CD14-positive monocyte (primary cell): Measurements from ENCODE around the gene ADAMTS13. TPM values are rescaled to one million over a fixed set of nuclear protein-coding genes. Genes with fewer than 3 reads are reported as not detected.

ENCODE experiments used
- DNase-seq, 3 donors: peaks; one replicate each; pipeline ENCODE4 v3.0.0-alpha.2; 2011 to 2022
- H2AFZ ChIP-seq: 2 replicates; pipeline ENCODE4 v1.6.0; 2012; ENCODE audit warnings: mild to moderate bottlenecking, low read depth, low read length, inconsistent platforms; ENCODE audit not compliant: insufficient read depth, poor library complexity, severe bottlenecking
- H3K27ac ChIP-seq, 2 donors: 1 replicate in 1 of 2; 2 replicates in 1 of 2; pipeline ENCODE4 v1.5.1; 2012 to 2013; ENCODE audit warnings: low read length in 2 of 2, control low read depth in 1 of 2, inconsistent platforms in 1 of 2, low read depth in 1 of 2, mild to moderate bottlenecking in 1 of 2
- H3K27me3 ChIP-seq, 2 donors: one replicate each; pipeline versions ENCODE4 v1.6.0 to v1.6.1; 2011 to 2013; ENCODE audit warnings: low read length in 2 of 2; ENCODE audit not compliant: control insufficient read depth in 2 of 2, insufficient read depth in 2 of 2
- H3K36me3 ChIP-seq, 2 donors: replicated peaks in 1 of 2; 1 replicate in 1 of 2; 2 replicates in 1 of 2; pipeline versions ENCODE4 v1.5.1 to v1.6.1; 2012 to 2013; ENCODE audit warnings: low read length in 2 of 2, control low read depth in 1 of 2, inconsistent platforms in 1 of 2, mild to moderate bottlenecking in 1 of 2; ENCODE audit not compliant: insufficient read depth in 2 of 2, control insufficient read depth in 1 of 2
- H3K4me1 ChIP-seq, 2 donors: 1 replicate in 1 of 2; 2 replicates in 1 of 2; pipeline versions ENCODE4 v1.5.1 to v1.6.1; 2012 to 2013; ENCODE audit warnings: low read length in 2 of 2, control low read depth in 1 of 2, inconsistent platforms in 1 of 2, mild to moderate bottlenecking in 1 of 2, moderate library complexity in 1 of 2; ENCODE audit not compliant: insufficient read depth in 2 of 2, control insufficient read depth in 1 of 2
- H3K4me2 ChIP-seq: replicated peaks from 2 replicates; pipeline ENCODE3; 2012; ENCODE audit warnings: low read length, moderate library complexity, mild to moderate bottlenecking; ENCODE audit not compliant: poor library complexity, severe bottlenecking; ENCODE audit errors: extremely low read depth
- H3K4me3 ChIP-seq, 3 experiments: fragments of 200-600 bp in 1 of 3; sonication (generic) in 1 of 3; replicated peaks in 1 of 3; 1 replicate in 2 of 3; 2 replicates in 1 of 3; pipeline ENCODE4 v1.5.1; 2011 to 2013; ENCODE audit warnings: low read length in 3 of 3, mild to moderate bottlenecking in 3 of 3, control low read depth in 2 of 3, low read depth in 2 of 3, inconsistent platforms in 1 of 3, moderate library complexity in 1 of 3
- H3K79me2 ChIP-seq: 2 replicates; pipeline ENCODE4 v1.6.0; 2012; ENCODE audit warnings: mild to moderate bottlenecking, control low read depth, inconsistent platforms, low read length, moderate library complexity; ENCODE audit not compliant: insufficient read depth
- H3K9ac ChIP-seq: 2 replicates; pipeline ENCODE4 v1.6.0; 2017; ENCODE audit warnings: low read length, mild to moderate bottlenecking; ENCODE audit not compliant: insufficient read depth, poor library complexity, severe bottlenecking
- H3K9me3 ChIP-seq, 2 donors: replicated peaks in 1 of 2; 1 replicate in 1 of 2; 2 replicates in 1 of 2; pipeline versions ENCODE4 v1.5.1 to v1.6.1; 2012 to 2013; ENCODE audit warnings: low read length in 2 of 2, control low read depth in 1 of 2; ENCODE audit not compliant: control insufficient read depth in 1 of 2, insufficient read depth in 1 of 2
- H4K20me1 ChIP-seq: 2 replicates; pipeline ENCODE4 v1.6.0; 2012; ENCODE audit warnings: mild to moderate bottlenecking, low read length, control low read depth, moderate library complexity; ENCODE audit not compliant: insufficient read depth
- H3K27ac Mint-ChIP-seq, 7 donors: one replicate each; pipeline ENCODE4 v1.8.0; 2020; ENCODE audit warnings: mild to moderate bottlenecking in 7 of 7, mixed read lengths in 7 of 7, moderate library complexity in 6 of 7, inconsistent platforms in 2 of 7
- H3K27me3 Mint-ChIP-seq, 3 donors: one replicate each; pipeline ENCODE4 v1.8.0; 2021 to 2022; ENCODE audit warnings: low read depth in 3 of 3, mild to moderate bottlenecking in 3 of 3, mixed read lengths in 3 of 3, moderate library complexity in 3 of 3, inconsistent platforms in 1 of 3
- H3K36me3 Mint-ChIP-seq, 2 donors: one replicate each; pipeline ENCODE4 v1.8.0; 2020; ENCODE audit warnings: mixed read lengths in 2 of 2, inconsistent platforms in 1 of 2, mild to moderate bottlenecking in 1 of 2
- H3K4me1 Mint-ChIP-seq: one replicate; pipeline ENCODE4 v1.8.0; 2020; ENCODE audit warnings: mild to moderate bottlenecking, mixed read lengths
- H3K4me3 Mint-ChIP-seq, 2 donors: one replicate each; pipeline ENCODE4 v1.8.0; 2020; ENCODE audit warnings: mild to moderate bottlenecking in 2 of 2, mixed read lengths in 2 of 2, moderate library complexity in 1 of 2
- H3K9me3 Mint-ChIP-seq, 7 donors: one replicate each; pipeline ENCODE4 v1.8.0; 2020 to 2022; ENCODE audit warnings: mixed read lengths in 7 of 7, mild to moderate bottlenecking in 6 of 7, moderate library complexity in 6 of 7, inconsistent platforms in 2 of 7
- CTCF ChIP-seq: fragments of 200-600 bp; IDR thresholded peaks from one replicate; pipeline ENCODE4 v1.8.0; 2022; ENCODE audit warnings: antibody characterized with exemption, mild to moderate bottlenecking
- WGBS: methylation state at CpG from one replicate; pipeline ENCODE4 v1.1.5; 2013; ENCODE audit warnings: missing lambda C conversion rate; ENCODE audit not compliant: insufficient coverage; 5-methylcytosine and 5-hydroxymethylcytosine counted together
- intact Hi-C, 2 donors: fragments of 100-400 bp; cut with micrococcal nuclease; formaldehyde crosslinking; loops; one replicate each; pipeline versions ENCODE4 v1.15.0 to v1.15.1; 2023
- polyA plus RNA-seq, 3 donors: library from polyadenylated mRNA; depleted of rRNA in 1 of 3; unstranded in 2 of 3; stranded (reverse) in 1 of 3; fragments of 300-500 nt in 2 of 3; fragments of >200 nt in 1 of 3; fragmentation: Illumina TruSeq in 2 of 3; gene quantifications; 1 replicate in 2 of 3; 2 replicates in 1 of 3; pipeline ENCODE4 v1.2.3, GENCODE V29; 2012 to 2021

Gene ADAMTS13
- polyA plus RNA-seq, 3 donors: 0.77 TPM; not detected in 2

- Histone ChIP-seq H3K9me3 (no peaks in the 10 kb centered on the region), H3K79me2 (no peaks in the 10 kb centered on the region), H3K27me3 (no peaks in the 10 kb centered on the region), H3K4me2 (no peak overlapping the region), H4K20me1 (no peaks in the 10 kb centered on the region), H2AFZ (no peak overlapping the region), H3K27ac (no peak overlapping the region), H3K9ac (no peak overlapping the region), H3K4me1 (no peaks in the 10 kb centered on the region), H3K4me3 (no peak overlapping the region), H3K36me3 (no peaks in the 10 kb centered on the region)
- Mint-ChIP-seq H3K36me3 (no peaks in the 10 kb centered on the region), H3K27me3 (peaks cover 0 to 20% (median 10%) of the 10 kb centered on the region in 3 donors), H3K4me3 (no peak overlapping the region), H3K27ac (no peak overlapping the region), H3K9me3 (peaks cover 0 to 3% (median 0%) of the 10 kb centered on the region in 7 donors), H3K4me1 (no peaks in the 10 kb centered on the region)
- intact Hi-C loops: no loop called here
- no peak for TF ChIP-seq CTCF
- DNase-seq: no peak
- WGBS: 54% methylated on average over 13 of the region's 14 CpGs
Observed at GRCh38 chr9:133396952-133397351, 25.2 kb upstream of the ADAMTS13 start.

GRCh38 chr9:133397370-133397769, 24.8 kb upstream of the ADAMTS13 start:
- Histone ChIP-seq H3K36me3 (no peaks in the 10 kb centered on the region), H3K4me1 (no peaks in the 10 kb centered on the region), H3K4me2 (no peak overlapping the region), H3K27me3 (no peaks in the 10 kb centered on the region), H2AFZ (no peak overlapping the region), H3K9me3 (no peaks in the 10 kb centered on the region), H3K9ac (no peak overlapping the region), H4K20me1 (no peaks in the 10 kb centered on the region), H3K27ac (no peak overlapping the region), H3K4me3 (no peak overlapping the region), H3K79me2 (no peaks in the 10 kb centered on the region)
- 83% methylated on average over 5 of the region's 6 CpGs for WGBS
- DNase-seq: no peak
- Mint-ChIP-seq H3K27ac (no peak overlapping the region), H3K4me3 (no peak overlapping the region), H3K9me3 (no peaks in the 10 kb centered on the region), H3K36me3 (no peaks in the 10 kb centered on the region), H3K27me3 (peaks cover 0 to 18% (median 10%) of the 10 kb centered on the region in 3 donors), H3K4me1 (no peaks in the 10 kb centered on the region)
- TF ChIP-seq CTCF: no peak
- intact Hi-C loops: no loop called here
